SK-N-MC (cell line): ENCODE data around the gene CFAP74.

Experiments used
- EZH2 ChIP-seq: fragments of 200-600 bp; sonication (generic); IDR thresholded peaks from one replicate; pipeline ENCODE4 v1.6.1; 2017; ENCODE audit warnings: antibody characterized with exemption
- FOXP2 ChIP-seq: optimal IDR thresholded peaks from 2 replicates; pipeline ENCODE3; 2011; ENCODE audit warnings: mild to moderate bottlenecking, moderate library complexity; ENCODE audit not compliant: insufficient read depth; ENCODE audit errors: extremely low read length, control extremely low read depth
- POLR2AphosphoS5 ChIP-seq: IDR thresholded peaks from 2 replicates; pipeline ENCODE4 v1.6.1; 2012; ENCODE audit warnings: mild to moderate bottlenecking, low read depth, low read length, borderline replicate concordance

- no peak for TF ChIP-seq EZH2
- TF ChIP-seq POLR2AphosphoS5 = no peak
- TF ChIP-seq FOXP2 = no peak
Observed at GRCh38 chr1:1971017-1971416, 32.6 kb downstream of the CFAP74 start.
